Endometrial microvascular endothelial cells (primary cell): ENCODE results near the gene ANKRD31. TPM values are rescaled to one million over a fixed set of nuclear protein-coding genes. Genes with fewer than 3 reads are reported as not detected.
"Not testable (repeated sequence)": the region's sequence is repeated elsewhere in the genome, so short reads cannot be mapped to it uniquely, and the experiment has no call there.

Source experiments
- in situ Hi-C: cut with HindIII; loops from 2 replicates; pipeline ENCODE4 v1.10.0; 2017; ENCODE audit warnings: low sequenced_read_pairs, low pct_unique_long_range_greater_than_20kb; ENCODE audit errors: inconsistent ontology term
- total RNA-seq: library from RNA; depleted of rRNA; stranded (reverse); fragments of >200 nt; gene quantifications from one replicate; pipeline ENCODE4 v1.2.3, GENCODE V29; 2015; ENCODE audit errors: inconsistent ontology term

Gene ANKRD31
- total RNA-seq, 1 donor from 2014 or later: not detected

DNA sequence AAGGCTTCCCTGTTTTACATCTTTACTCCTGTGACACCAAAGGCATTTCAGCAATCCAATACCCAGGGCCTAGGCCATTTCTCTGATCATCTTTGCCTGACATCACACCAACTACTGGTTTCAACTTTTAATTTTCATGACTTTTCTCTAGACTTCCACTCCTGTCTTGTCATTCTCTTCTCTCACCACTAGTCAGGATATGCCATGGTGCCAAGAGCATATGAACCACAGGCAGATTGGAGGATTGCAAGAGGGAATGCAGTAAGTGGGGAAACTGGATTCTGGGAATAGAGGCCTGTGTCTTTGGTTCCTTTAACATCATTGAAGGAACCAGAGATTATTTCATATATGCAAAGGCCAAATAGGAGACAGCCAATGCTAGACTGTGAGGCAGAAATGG, 69.3 kb downstream of the ANKRD31 start:
- in situ Hi-C loops: no loop called here

DNA sequence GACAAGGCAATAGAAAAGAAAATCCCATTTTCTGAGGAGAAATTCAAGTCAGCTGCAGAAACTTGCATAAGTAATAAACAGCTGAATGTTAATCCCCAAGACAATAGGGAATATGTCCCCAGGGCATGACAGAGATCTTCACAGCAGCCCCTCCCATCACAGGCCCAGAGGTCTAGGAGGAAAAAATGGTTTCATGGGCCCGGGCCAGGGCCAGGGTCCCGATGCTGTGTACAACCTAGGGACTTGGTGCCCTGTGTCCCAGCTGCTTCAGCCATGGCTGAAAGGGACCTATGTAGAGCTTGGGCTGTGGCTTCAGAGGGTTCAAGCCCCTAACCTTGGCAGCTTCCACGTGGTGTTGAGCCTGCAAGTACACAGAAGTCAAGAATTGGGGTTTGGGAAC, 75.2 kb downstream of the ANKRD31 start:
- in situ Hi-C loops: not testable (repeated sequence)

DNA sequence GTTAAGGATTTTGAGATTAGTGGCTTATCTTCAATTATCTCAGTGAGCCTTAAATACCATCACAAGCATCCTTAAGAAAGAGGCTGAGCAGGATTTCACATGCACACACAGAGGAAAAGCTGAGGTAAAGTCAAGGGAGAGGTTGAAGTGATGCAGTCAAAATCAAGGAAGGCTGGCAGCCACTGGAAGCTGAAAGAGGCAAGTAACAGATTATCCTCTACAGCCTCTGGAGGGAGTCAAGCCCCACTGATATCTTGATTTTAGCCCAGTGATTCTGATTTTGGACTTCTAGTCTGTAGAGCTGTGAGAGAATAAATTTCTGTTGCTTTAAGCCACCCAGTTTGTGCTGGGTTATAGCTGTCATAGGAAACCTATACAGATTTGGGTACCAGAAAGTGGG, 80.1 kb downstream of the ANKRD31 start:
- in situ Hi-C loops: no loop called here

DNA sequence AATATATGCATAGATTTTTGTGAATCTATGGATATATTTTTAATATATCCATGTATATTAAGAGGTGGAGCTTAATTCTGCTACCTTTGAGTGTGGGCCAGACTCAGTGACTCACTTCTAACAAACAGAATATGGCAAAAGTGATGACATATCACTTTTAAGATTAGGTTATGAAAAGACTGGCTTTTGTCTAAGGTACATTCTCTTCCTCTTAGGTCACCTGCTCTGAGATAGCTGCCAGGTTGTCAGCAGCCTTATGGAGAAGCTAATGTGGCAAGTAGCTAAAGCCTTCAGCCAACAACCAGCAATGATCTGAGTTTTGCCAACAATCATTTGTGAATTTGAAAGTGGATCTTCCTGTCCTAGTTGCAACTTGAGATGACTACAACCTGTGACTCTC, 83.8 kb downstream of the ANKRD31 start:
- in situ Hi-C loops: no loop called here

DNA sequence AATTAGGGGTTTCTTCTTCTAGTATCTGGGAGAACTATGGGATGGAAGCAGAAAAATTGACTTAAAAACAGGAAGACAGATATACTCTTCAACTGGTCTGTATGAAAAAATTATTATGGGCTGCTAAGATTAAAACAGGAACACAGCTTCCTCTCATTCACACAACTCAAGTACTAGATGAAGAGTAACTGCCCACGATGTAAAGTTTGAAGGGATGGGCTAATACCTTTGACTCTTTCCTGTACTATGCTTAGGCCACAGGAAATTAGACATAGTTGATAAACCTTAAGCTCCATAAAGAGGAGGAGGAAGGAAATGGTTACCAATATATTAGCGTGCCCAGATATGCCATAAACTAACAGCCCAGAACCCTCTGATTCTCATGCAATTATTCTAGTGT, 88.6 kb downstream of the ANKRD31 start:
- in situ Hi-C loops: no loop called here

DNA sequence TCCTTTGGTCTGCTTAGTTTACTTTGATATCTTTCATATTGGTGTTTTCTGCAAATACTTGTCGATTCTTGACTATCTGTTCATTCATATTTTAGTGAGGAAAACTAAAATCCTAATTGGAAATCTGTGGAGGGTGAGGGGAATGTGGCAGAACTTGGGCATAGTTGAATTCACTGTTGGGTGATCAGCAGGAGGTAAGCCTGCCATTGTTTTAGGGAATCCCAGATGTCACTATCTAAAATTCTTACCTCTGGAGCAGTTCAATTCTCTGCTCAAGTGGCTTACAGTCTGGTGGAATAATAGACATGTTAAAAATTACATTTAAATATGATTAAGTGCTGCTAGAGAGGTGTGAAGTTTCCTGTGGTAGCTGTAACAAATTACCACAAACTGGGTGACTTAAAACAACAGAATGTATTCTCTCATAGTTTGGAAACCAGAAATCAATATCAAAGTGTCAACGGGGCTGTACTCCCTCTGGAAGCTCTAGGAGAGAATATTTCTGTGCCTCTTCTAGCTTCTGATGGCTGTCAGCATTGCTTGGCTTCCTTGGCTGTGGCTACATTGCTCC, 94.0 kb downstream of the ANKRD31 start:
- in situ Hi-C loops: no loop called here

DNA sequence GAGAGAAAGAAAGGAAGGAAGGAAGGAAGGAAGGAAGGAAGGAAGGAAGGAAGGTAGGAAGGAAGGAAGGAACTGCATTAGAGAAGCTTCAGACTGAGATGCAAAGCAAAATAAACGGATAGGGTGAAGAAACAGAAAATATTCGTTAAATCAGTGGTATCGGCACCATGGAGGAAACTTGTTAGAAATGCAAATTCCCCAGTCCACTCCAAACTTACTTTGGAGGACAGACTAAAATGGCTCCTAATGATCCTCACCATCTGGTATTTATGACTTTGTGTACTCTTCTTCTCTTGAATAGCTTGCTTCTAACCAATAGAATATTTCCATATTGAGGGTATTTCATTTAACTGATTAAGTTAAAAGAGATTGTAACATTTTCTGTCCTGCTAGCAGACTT, 96.4 kb downstream of the ANKRD31 start:
- in situ Hi-C loops: no loop called here

DNA sequence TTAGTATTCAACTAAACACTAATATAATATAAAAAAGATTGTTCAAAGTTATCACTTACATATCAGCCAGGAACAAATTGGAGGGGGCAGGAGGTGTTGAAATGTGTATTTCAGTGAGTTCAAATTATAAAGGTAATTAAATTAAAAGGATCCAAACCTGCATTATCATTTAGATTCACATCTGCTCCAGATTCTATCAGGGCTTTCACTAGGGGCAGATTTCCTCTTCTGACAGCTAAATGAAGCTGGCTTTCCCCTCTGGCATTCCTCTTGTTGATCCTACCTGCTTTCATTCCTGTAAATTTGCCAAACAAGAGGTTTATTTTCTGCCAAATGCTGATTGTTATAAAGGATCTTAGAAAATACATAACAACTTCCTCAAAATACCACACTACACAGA, 98.0 kb downstream of the ANKRD31 start:
- in situ Hi-C loops: no loop called here

DNA sequence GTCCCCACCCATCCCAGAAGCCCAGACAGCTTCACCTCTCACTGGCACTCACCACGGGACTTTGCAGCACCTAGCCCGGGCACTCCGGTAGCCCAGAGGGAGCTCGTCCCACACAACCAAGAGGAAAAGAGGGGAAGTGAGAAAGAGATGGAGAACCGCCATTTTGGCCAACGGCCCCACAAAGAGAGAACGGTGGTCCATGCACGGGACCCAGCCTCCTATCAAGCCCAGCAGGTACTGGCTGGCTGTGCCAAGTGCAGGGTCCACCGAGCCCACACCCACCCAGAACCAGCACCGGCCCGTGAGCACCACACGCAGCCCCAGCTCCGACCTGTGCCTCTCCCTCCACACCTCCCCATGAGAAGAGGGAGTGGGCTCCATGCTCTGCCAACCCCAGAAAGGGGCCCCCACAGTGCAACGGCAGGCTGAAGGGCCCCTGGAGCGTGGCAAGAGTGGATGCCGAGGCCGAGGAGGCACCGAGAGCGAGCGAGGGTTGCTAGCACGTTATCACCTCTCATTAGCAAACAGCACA, 105.8 kb downstream of the ANKRD31 start:
- in situ Hi-C loops: no loop called here

DNA sequence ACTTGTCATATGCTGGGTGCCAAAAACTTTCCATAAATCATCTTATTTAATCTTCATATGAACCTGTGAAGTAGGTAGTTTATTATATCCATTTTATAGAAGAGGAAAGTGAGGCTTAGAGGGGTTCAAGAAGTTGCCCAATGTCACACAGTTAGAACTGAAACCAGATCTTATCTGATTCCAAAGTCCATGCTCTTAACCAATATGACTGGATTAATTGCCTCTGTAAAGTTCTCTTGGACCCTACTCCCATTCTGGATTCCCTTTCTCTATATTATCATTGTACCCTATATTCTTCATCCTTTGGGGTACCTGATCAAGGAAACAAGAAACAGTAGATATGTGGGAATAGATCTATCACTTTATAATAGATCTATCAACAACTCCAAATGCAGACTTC, 119.8 kb downstream of the ANKRD31 start:
- in situ Hi-C loops: no loop called here

DNA sequence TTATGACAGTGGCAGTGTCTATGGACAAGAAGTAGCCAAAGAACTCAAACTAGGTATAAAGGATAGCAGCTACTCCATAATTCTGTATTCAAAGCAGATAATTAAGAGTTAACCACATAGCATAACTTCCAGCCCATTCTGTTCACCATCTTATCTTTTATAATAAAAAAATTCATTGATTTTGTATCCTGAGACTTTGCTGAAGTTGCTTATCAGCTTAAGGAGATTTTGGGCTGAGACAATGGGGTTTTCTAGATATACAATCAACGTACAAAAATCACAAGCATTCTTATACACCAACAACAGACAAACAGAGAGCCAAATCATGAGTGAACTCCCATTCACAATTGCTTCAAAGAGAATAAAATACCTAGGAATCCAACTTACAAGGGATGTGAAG, 122.4 kb downstream of the ANKRD31 start:
- in situ Hi-C loops: not testable (repeated sequence)

DNA sequence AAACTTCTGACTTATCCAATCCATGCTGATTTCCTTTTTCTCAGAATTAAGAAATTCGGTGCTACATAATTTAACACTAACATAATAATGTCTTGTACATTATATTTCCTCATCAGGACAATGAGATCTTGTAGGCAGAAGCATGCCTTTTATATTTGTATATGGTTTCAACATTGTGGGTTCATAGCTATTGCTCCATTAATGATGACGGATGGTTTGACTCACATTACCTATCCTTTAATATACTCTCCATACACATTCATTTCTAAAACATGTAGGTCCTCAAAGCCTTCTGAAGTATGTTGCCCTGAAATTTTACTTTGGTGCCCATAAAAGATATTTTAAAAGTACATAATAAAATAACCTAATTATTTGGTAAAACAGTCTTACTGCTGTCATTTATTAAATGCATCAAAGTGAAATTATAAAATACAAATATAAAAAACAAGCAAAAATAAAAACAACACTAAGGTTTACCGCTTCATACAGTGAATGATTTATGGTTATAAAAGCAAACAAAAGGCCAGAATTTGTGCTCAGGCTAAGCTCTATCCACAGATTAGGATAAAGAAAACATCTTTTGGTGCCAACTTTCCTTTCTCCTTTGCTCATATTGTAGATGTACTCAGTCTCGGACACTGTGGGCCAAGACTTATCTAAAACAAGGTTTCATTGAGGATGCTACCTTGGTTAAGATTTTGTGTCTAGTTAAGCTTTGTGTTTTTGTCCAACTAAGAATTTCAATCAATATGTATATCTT, 123.1 kb downstream of the ANKRD31 start:
- in situ Hi-C loops: no loop called here

DNA sequence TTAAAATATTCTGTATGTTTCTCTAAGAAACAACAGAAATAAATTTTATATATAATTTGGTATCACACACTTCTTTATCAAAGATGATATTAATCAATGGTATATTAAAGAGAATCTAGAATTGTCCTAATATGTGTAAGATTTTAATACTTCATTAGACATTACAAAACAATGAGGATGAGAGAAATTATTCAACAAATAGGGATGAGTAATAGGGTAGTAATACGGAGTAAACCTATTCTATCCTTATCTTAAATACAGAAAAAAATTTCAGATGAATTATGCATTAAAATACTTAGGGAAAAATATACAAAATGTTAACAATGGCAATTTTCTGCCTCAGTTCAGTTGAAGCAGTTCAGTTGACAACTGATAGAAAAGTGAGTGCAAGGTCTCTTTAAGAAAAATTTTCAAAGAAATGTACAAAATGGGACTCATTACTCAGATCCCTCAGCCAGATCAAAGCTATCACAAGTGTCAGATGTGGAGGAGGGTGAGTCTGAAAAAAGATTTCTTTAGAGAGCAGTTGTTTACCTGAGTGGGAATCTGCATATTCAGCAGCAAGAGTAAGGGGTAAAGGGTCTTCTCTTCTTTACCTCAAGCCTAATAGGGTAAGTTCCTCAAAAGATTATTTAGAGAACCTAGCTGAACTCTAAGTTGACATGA, 127.6 kb downstream of the ANKRD31 start:
- in situ Hi-C loops: no loop called here

DNA sequence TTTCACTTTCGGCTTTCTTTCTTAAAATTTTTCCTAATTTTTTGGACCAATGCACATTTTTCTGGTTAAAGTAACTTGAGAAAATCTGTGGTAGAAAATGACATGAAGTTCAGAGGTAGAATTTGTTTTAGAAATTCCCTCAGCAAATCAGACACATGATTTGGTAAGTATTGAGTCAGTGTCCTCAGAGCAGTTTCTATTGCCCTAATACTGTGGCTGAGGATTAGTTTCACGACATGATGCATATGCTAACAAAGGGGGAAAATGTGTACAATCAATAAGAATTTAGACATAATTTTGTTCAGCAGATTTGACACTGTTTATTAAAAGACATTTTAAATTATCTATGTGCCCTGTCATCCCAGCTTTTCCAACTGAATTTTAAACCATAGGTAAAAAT, 128.2 kb downstream of the ANKRD31 start:
- in situ Hi-C loops: no loop called here

DNA sequence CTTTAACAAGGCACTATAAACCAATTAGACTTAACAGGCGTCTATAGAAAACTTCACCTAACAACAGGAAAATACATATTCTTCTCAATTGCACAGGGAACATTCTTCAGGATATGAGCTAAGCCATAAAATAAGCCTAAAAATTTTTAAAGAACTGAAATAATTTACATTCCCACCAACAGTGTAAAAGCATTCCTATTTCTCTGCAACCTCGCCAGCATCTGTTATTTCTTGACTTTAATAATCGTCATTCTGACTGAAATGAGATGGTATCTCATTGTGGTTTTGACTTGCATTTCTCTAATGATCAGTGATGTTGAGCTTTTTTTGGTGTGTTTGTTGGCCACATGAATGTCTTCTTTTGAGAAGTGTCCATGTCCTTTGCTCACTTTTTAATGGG, 140.7 kb downstream of the ANKRD31 start:
- in situ Hi-C loops: not testable (repeated sequence)

DNA sequence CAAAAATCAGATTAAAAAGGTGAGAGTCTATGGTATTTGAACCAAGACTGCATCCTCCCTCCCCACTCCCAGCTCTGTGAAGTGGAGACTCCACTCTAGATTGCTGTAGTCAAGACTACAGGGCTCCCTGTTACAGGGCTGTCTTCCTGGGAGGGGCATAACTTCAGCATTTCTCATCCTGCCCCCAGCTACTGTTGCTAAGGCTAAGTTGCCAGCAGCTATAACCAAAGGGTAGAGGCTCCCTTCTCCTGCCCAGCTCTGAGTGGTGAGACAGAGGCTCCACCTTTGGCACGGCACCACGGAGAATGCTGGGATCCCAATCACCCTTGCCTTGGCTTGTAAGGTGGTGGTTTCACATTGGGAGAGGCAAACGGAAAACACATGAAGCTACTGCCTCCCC, 145.1 kb downstream of the ANKRD31 start:
- in situ Hi-C loops: no loop called here

DNA sequence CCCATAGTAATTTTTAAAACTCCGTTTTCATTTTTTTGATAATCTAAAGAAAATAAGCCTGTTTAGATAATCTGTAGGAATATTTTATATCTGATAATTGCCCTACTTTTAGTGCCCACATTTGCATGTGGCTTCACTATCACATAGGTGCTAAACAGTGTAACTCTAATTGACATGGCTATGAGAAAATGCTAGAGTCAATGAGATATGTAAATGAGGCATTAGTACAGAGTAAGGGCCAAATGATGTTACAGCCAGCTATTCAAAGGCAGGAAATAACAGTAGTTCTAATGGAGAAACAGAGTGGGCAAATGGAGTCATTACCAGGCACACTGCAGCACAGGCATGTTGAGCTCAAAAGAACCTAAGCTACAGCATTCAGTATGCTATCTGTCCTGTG, 147.0 kb downstream of the ANKRD31 start:
- in situ Hi-C loops: no loop called here

DNA sequence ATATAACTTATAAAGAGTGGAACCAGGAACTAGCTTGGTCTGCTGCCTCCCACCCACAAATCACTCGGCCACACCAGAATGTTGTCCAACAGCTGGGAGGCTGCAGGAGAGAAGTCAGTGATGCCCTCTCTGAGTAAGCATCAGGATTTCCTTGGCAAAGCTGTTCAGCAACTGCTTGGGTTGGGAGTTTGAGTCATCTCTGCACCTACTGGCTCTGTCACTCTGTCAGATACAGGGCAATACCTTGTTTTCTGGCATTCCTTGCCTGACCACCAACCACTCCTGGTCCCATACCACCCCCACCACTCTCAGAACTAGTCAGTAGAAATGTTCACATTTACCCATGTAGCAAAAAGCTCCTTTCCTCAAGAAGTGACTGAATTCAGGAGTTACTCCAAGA, 147.5 kb downstream of the ANKRD31 start:
- in situ Hi-C loops: no loop called here

DNA sequence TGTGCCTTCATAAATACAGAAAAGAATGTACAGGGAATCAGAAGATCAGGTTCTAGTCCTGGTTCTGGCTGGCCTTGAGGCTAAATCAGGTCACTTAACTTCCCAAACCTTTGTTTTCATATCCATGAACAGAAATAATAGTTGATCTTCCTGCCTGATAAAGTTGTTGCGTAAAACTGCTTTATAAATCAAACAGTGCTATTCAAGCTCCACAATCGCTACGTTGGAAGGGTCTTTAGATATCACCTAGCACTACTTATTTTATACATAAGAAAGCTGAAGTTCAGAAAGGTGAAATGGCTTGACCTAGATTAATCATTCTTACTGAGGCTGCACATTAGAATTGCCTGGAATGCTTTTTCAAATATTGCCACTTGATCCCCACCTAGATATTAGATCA, 148.0 kb downstream of the ANKRD31 start:
- in situ Hi-C loops: no loop called here

DNA sequence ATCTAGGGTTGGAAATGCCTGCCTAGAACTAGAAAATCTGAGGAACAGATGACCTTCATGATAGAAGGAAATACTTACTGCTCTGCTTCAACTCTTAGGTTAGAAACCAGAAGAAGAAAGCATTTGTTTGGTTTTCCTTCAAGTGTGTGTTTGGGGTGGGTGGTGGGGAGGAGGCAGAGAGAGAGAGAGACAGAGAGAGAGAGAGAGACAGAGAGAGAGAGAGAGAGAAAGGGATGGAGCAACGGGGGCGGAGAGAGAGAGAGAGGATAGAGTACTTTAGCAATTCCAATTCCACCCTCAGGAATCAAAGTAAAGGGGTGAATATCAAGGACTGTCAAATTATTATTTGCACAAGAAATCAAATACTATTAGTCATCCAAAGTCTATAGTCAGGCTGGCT, 155.2 kb downstream of the ANKRD31 start:
- in situ Hi-C loops: no loop called here
